Natural killer cell (primary cell): ENCODE results near the gene TMIE. TPM values are rescaled to one million over a fixed set of nuclear protein-coding genes. Genes with fewer than 3 reads are reported as not detected.

ENCODE experiments used
- ATAC-seq, 3 donors: fragments of 150-1000 bp in 2 of 3; fragments of 200-7000 bp in 1 of 3; cut with Tn5 transposase; 1 replicate in 1 of 3; 2 replicates in 2 of 3; pipeline ENCODE4 v1.10.0; 2021; ENCODE audit warnings: mild to moderate bottlenecking in 2 of 3, moderate library complexity in 2 of 3
- DNase-seq, 2 donors: peaks; one replicate each; pipeline versions ENCODE4 v3.0.0 to v3.0.0-alpha.2; 2013 to 2021; ENCODE audit warnings: mixed read lengths in 1 of 2
- H3K27ac ChIP-seq: one replicate; pipeline ENCODE4 v1.5.1; 2013; ENCODE audit warnings: mild to moderate bottlenecking, low read length
- H3K27me3 ChIP-seq: one replicate; pipeline ENCODE4 v1.6.1; 2013; ENCODE audit warnings: low read length; ENCODE audit not compliant: control insufficient read depth, insufficient read depth
- H3K36me3 ChIP-seq: one replicate; pipeline ENCODE4 v1.6.1; 2013; ENCODE audit warnings: low read length; ENCODE audit not compliant: control insufficient read depth, insufficient read depth
- H3K4me1 ChIP-seq: one replicate; pipeline ENCODE4 v1.6.1; 2013; ENCODE audit warnings: low read length; ENCODE audit not compliant: control insufficient read depth, insufficient read depth
- H3K4me3 ChIP-seq: one replicate; pipeline ENCODE4 v1.5.1; 2013; ENCODE audit warnings: low read length
- H3K9me3 ChIP-seq: one replicate; pipeline ENCODE4 v1.6.1; 2013; ENCODE audit warnings: low read length; ENCODE audit not compliant: control insufficient read depth, insufficient read depth
- H3K27ac Mint-ChIP-seq, 2 donors: one replicate each; pipeline ENCODE4 v1.8.0; 2022; ENCODE audit warnings: mild to moderate bottlenecking in 2 of 2, mixed read lengths in 2 of 2, moderate library complexity in 1 of 2
- H3K27me3 Mint-ChIP-seq, 2 donors: one replicate each; pipeline ENCODE4 v1.8.0; 2022; ENCODE audit warnings: low read depth in 2 of 2, mixed read lengths in 2 of 2
- H3K36me3 Mint-ChIP-seq: one replicate; pipeline ENCODE4 v1.8.0; 2022; ENCODE audit warnings: mixed read lengths
- H3K4me1 Mint-ChIP-seq, 2 donors: one replicate each; pipeline ENCODE4 v1.8.0; 2022; ENCODE audit warnings: mixed read lengths in 2 of 2
- H3K4me3 Mint-ChIP-seq: one replicate; pipeline ENCODE4 v1.8.0; 2022; ENCODE audit warnings: mild to moderate bottlenecking, moderate library complexity, mixed read lengths
- H3K9me3 Mint-ChIP-seq, 2 donors: one replicate each; pipeline ENCODE4 v1.8.0; 2022; ENCODE audit warnings: mixed read lengths in 2 of 2
- CTCF ChIP-seq: fragments of 200-600 bp; IDR thresholded peaks from one replicate; pipeline ENCODE4 v1.8.0; 2022; ENCODE audit warnings: antibody characterized with exemption
- WGBS: methylation state at CpG from one replicate; pipeline ENCODE4 v1.1.7; 2013; ENCODE audit warnings: missing lambda C conversion rate; ENCODE audit not compliant: insufficient coverage; 5-methylcytosine and 5-hydroxymethylcytosine counted together
- intact Hi-C: fragments of 100-400 bp; cut with micrococcal nuclease; formaldehyde crosslinking; loops from one replicate; pipeline ENCODE4 v1.14.2; 2022
- total RNA-seq, 4 donors: library from RNA; stranded (reverse); fragments of 120-200 nt in 1 of 4; gene quantifications; one replicate each; pipeline versions ENCODE4 v1.2.3 to v1.2.4, GENCODE V29; 2013 to 2022

TMIE gene
- total RNA-seq, 3 donors from 2014 or later (not counting 1 experiment from before 2014, with no cell fraction given), result not detected

GRCh38 chr3:46678280-46678679 is 22.9 kb upstream of the TMIE start:
- ATAC-seq, result no peak
- no peak for TF ChIP-seq CTCF
- no peaks in the 10 kb centered on the region for H3K4me1 Mint-ChIP-seq
- no peak overlapping the region for H3K27ac Mint-ChIP-seq
- Histone ChIP-seq H3K4me3 (no peak overlapping the region), H3K9me3 (no peaks in the 10 kb centered on the region), H3K4me1 (no peaks in the 10 kb centered on the region), H3K27ac (no peak overlapping the region), H3K27me3 (no peaks in the 10 kb centered on the region), H3K36me3 (no peaks in the 10 kb centered on the region)
- intact Hi-C loops, result no loop called here
- no peaks in the 10 kb centered on the region for H3K36me3 Mint-ChIP-seq
- H3K4me3 Mint-ChIP-seq, result no peak overlapping the region
- 91% methylated on average over 6 of the region's 6 CpGs for WGBS
- peaks cover 0 to 3% of the 10 kb centered on the region in 2 donors for H3K27me3 Mint-ChIP-seq
- H3K9me3 Mint-ChIP-seq, result no peaks in the 10 kb centered on the region
- no peak for DNase-seq

DNA sequence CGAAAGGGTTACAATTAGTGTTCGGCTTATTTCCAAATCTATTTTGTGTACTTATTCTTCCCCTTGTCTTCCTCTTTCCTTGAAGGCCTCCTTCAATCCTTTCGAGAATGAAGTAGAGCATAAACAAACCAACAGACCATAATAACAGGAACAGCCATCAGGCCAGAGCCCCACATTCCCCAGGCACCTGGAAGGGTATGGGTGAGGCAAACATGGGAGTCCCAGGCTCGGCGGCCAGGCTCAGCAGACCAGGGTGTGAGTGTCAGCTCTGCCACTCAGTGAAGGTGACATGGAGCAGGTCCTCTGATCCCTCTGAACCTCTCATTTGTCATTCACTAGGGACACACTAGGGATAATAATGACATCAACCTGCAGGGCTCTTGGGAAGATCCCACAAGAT is 21.5 kb upstream of the TMIE start:
- H3K27me3 ChIP-seq, result no peaks in the 10 kb centered on the region
- 90% methylated on average over 4 of the region's 5 CpGs for WGBS
- no peak overlapping the region for H3K4me3 Mint-ChIP-seq
- H3K4me1 ChIP-seq, result no peaks in the 10 kb centered on the region
- no peak for TF ChIP-seq CTCF
- no peaks in the 10 kb centered on the region for H3K9me3 Mint-ChIP-seq
- no peak overlapping the region for H3K27ac Mint-ChIP-seq
- H3K9me3 ChIP-seq, result no peaks in the 10 kb centered on the region
- no peak overlapping the region for H3K4me3 ChIP-seq
- H3K36me3 Mint-ChIP-seq, result no peaks in the 10 kb centered on the region
- H3K4me1 Mint-ChIP-seq, result no peaks in the 10 kb centered on the region
- H3K27me3 Mint-ChIP-seq, result no peaks in the 10 kb centered on the region
- no peak overlapping the region for H3K27ac ChIP-seq
- DNase-seq (no peak), ATAC-seq (no peak)
- intact Hi-C loops, result no loop called here
- H3K36me3 ChIP-seq, result no peaks in the 10 kb centered on the region

DNA sequence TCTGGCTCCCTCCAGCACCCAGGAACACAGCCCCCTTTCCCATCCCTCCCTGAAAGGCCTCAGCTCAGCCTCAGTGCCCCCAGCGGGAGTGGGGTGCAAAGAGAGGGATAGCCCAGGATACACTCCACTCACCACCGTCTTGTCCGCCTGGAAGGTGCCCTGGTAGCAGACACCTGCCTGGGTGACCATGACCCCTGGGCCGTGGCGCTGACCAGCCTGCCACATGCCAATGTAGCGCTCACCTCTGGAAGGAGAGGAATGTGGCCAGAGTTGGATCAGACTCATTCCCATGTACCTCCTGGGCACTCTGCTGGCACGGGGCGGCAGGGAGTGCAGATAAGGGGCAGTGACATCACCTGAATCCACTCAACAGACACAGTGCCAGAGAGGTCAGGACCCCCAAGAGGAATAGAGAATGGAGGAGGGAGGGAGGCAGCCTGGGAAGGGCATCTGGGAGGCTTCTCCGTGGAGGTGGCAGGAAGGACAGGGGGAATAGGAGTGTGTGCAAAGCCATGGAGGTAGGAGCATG is 20.8 kb upstream of the TMIE start:
- H3K27me3 ChIP-seq, result no peaks in the 10 kb centered on the region
- H3K27ac ChIP-seq, result no peak overlapping the region
- no peak for DNase-seq
- H3K9me3 Mint-ChIP-seq, result no peaks in the 10 kb centered on the region
- TF ChIP-seq CTCF, result no peak
- no peaks in the 10 kb centered on the region for H3K36me3 Mint-ChIP-seq
- H3K4me1 ChIP-seq, result no peaks in the 10 kb centered on the region
- H3K4me3 ChIP-seq, result no peak overlapping the region
- ATAC-seq, result no peak
- 95% methylated on average over 9 of the region's 9 CpGs for WGBS
- H3K36me3 ChIP-seq, result no peaks in the 10 kb centered on the region
- H3K4me3 Mint-ChIP-seq, result no peak overlapping the region
- intact Hi-C loops, result no loop called here
- H3K9me3 ChIP-seq, result no peaks in the 10 kb centered on the region
- H3K4me1 Mint-ChIP-seq, result no peaks in the 10 kb centered on the region
- no peaks in the 10 kb centered on the region for H3K27me3 Mint-ChIP-seq
- H3K27ac Mint-ChIP-seq, result no peak overlapping the region

DNA sequence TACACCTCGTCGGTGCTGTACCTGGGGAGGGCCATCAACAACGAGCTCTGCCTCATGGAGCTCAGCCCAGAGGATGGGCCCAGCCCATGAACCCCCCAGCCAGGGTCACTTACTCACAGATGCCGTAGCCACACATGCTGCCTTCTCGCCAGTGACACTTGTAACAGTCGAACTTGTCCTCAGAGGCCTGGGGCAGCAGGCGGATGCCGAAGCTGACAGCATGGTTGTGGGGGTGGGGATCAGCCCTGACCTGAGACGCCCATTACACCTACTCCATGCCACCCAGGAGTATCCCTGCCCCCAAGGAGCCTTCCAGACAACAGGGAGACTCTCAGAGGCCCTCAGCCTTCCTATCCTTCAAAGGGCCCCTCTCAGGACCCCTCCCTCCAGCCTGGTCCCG is 19.8 kb upstream of the TMIE start:
- H3K9me3 Mint-ChIP-seq, result no peaks in the 10 kb centered on the region
- no peak overlapping the region for H3K4me3 ChIP-seq
- no peak overlapping the region for H3K27ac ChIP-seq
- no peaks in the 10 kb centered on the region for H3K27me3 Mint-ChIP-seq
- TF ChIP-seq CTCF, result no peak
- no peaks in the 10 kb centered on the region for H3K36me3 ChIP-seq
- WGBS, result 84% methylated on average over 8 of the region's 10 CpGs
- no peaks in the 10 kb centered on the region for H3K9me3 ChIP-seq
- ATAC-seq, result no peak
- no peaks in the 10 kb centered on the region for H3K4me1 ChIP-seq
- H3K36me3 Mint-ChIP-seq, result no peaks in the 10 kb centered on the region
- H3K4me3 Mint-ChIP-seq, result no peak overlapping the region
- no peak for DNase-seq
- intact Hi-C loops, result no loop called here
- H3K4me1 Mint-ChIP-seq, result no peaks in the 10 kb centered on the region
- no peak overlapping the region for H3K27ac Mint-ChIP-seq
- no peaks in the 10 kb centered on the region for H3K27me3 ChIP-seq
